NCI-H526 (cell line): ENCODE results near the gene ZSCAN21.

ENCODE experiments used
- DNase-seq, 2 experiments: peaks; one replicate each; lab custom pipeline; 2025; lab: John Stamatoyannopoulos, UW

ZSCAN21 gene

GRCh38 chr7:100077205-100077604 is 27.6 kb downstream of the ZSCAN21 start:
- DNase-seq: no peak

DNA sequence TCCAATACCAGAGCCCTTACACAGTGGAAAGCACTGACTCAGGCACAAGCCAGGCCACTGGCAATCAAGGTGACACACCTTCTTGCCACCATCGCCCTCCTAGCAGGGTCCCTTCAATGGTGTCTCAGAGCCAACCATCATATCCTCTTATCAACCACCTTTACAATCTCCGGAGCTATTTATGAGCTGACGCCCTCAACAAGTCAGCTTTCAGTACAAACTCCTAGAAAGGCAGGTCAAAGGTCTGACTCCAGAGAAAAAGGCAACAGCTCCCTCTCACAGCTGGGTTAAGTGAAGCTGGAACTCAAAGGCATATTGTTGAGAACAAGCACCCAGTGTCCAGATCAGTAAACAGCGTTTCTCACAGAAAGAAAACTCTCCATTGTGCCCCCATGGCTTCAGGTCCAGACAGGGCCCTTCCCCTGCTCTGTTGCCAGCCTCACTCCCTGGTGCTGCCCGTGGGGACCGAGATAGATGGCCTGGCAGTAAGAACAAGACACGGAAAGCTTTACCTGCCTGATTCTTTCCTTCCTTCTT is 29.5 kb downstream of the ZSCAN21 start:
- no peak for DNase-seq

- DNase-seq: peak; percentile 16 to 43
Observed at GRCh38 chr7:100080907-100081534, 31.4 kb downstream of the ZSCAN21 start.

- DNase-seq: peak; percentile 98 to 99
Observed at GRCh38 chr7:100081535-100082102, 32.0 kb downstream of the ZSCAN21 start, which contains the start of gene ZNF3. TSS of gene ZNF3 (minus strand) at chr7:100081723. CDS start at chr7:100077357, 4,366 bp downstream.

GRCh38 chr7:100082978-100083377 is 33.4 kb downstream of the ZSCAN21 start:
- no peak for DNase-seq

- DNase-seq: no peak
Observed at GRCh38 chr7:100085515-100085914, 35.9 kb downstream of the ZSCAN21 start.

DNA sequence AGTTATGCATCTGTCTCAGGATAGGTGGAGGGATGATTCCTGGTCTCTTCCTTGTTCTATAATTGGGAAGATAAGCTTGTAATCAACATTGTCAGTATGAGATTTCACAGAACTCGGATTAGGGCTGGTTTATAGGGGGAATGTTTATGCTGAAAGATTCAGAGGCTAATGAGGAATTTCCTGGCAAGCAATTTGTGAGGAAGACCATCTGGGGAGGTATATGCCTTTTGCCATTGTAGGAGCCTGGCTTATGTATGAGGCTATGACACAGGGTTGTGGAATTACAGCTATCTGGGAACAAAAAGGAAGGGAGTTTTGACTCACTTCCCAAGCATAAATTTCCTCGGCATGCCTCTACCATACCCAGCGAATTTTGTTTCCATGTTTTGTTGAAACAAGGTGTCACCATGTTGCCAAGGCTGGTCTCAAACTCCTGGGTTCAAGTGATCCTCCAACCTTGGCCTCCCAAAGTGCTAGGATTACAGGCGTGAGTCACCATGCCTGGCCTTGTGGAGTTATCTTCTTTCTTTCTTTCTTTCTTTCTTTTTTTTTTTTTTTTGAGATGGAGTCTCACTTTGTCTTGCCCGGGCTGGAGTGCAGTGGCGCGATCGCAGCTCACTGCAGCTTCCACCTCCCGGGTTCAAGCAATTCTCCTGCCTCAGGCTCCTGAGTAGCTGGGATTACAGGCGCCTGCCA is 37.6 kb downstream of the ZSCAN21 start:
- no peak for DNase-seq

DNA sequence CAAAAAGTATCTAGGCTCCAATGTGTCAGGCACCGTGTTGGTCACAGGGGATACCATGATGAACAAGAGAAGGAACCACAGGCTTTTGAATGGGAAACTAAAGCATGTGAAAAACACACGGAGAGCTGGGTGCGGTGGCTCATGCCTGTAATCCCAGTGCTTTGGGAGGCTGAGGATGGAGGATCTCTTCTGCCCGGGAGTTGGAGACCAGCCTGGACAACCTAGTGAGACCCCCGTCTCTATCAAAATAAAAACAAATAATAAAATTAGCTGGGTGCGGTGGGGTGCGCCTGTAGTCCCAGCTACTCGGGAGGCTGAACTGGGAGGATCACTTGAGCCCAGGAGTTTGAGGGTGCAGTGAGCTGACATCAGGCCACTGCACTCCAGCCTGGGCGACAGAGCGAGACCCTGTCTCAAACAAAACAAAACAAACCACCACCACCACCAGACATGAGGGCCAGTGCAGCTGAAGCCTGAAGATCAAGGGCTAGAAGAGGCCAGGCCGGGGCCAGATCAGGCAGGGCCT is 38.6 kb downstream of the ZSCAN21 start:
- DNase-seq: no peak

DNA sequence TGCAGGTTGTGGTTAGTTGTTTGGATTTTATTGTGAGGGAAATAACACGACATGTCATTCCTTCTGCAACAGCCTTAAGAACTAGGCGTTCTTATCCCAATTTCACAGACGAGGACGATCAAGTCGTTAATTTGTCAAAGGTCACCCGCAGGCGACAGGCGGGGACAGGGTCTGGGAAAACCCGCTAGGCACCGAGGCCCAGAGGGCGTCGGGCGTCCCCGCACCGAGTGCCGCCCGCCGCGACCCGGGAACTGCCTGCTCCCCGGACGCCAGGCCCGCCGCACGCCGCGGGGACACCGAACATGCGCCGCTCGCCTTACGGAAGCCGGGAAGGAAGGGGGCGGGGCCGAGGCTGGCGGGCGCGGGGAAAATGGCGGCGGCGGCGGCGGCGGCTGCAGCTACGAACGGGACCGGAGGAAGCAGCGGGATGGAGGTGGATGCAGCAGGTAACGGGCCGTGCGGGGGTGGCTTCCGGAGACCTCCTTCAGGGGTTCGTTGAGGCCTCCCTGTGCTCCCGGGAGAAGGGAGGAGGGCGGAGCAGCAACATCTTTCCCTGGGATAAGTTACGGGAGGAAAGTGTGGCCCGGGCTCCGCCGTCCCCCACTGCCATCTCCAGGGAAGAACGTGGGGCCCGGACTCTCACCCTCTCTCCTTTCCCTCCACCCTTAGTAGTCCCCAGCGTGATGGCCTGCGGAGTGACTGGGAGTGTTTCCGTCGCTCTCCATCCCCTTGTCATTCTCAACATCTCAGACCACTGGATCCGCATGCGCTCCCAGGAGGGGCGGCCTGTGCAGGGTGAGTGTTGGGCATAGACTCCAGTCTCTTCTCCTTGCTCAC is 39.3 kb downstream of the ZSCAN21 start, which contains the start of gene COPS6:
Gene COPS6 (plus strand): TSS at position 349 of the 837 bp plus-strand sequence. CDS start 22 bp downstream, at position 371.
- peak; percentile 45 to 91 for DNase-seq

GRCh38 chr7:100089458-100090196 is 40.1 kb downstream of the ZSCAN21 start:
- DNase-seq: no peak

DNA sequence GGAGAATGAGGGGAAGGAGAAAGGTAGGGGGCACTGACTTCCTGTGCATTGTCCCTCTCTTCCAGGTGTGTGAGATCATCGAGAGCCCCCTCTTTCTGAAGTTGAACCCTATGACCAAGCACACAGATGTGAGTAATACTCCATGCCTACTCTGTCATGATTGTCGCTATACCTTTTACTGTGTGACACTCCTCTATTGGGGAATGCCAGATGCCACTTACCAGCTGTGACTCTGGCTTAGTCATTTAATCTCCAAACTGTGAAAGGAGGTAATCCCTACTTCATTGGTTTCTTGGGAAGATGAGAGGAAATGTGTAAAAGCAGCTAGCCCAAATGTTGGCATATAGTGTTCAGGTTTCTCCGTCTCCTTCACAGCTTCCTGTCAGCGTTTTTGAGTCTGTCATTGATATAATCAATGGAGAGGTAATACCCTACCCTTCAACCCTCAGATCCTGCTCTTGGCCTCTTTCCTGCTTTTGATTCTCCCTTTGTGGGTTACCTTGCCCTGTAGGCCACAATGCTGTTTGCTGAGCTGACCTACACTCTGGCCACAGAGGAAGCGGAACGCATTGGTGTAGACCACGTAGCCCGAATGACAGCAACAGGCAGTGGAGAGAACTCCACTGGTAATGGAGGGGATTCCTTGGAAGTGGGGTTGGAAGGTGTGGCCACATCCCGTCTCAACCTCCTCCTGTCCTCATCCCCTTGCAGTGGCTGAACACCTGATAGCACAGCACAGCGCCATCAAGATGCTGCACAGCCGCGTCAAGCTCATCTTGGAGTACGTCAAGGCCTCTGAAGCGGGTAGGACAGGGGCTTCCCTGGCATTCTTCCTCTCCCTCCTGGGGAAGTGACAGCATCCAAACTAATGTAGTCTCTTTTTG is 41.2 kb downstream of the ZSCAN21 start:
- DNase-seq: peak in 1 of 2 experiments; percentile 44

GRCh38 chr7:100091411-100092181 is 42.0 kb downstream of the ZSCAN21 start:
- DNase-seq: peak; percentile 33 to 58

- DNase-seq: no peak
Observed at GRCh38 chr7:100093054-100093453, 43.5 kb downstream of the ZSCAN21 start.

GRCh38 chr7:100093498-100093897 is 43.9 kb downstream of the ZSCAN21 start:
- no peak for DNase-seq

DNA sequence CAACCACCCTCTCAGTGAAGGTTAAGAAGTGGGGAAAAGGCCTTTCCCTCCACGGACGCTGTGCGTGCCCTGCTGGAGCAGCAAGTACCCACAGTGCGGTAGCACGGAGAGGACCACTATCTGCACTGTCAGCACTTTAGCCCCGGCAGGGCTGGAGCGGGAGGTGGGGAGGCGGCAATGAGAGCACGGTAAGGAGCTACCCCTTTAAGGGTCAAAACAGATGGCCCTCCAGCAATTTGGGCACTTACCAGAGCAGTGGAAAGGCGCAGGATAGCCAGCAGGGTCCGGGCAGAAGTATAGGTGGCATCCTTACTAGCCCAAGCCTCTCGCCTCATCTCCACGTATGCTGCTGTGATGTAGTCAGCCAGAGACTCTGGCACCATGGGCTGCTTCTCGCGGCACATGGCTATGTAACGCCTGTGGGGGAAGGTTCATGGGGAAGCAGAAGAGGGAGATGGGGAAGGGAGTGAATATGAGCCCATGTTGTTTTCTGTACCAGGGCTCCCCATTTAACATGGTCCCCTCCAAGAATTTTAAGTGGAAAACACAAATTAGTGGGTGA is 44.4 kb downstream of the ZSCAN21 start:
- DNase-seq: no peak

- no peak for DNase-seq
Observed at GRCh38 chr7:100095289-100095688, 45.7 kb downstream of the ZSCAN21 start.

DNA sequence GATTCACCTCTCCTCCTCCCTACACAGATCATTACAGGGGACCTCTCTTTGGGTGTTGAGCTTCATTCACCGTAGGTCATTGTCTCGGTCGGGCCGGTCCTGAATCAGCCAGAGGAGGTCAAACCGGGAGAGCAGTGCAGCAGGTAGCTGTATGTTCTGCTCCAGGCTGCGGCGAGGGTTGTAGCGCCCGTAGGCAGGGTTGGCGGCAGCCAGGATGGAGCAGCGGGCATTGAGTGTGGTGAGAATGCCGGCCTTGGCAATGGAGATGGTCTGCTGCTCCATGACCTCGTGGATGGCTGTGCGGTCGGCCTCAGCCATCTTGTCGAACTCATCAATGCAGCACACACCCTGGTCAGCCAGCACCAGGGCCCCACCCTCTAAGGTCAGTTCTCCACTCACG is 46.1 kb downstream of the ZSCAN21 start:
- DNase-seq: no peak

GRCh38 chr7:100098913-100099312 is 49.3 kb downstream of the ZSCAN21 start:
- DNase-seq: no peak

GRCh38 chr7:100099452-100099851 is 49.9 kb downstream of the ZSCAN21 start:
- DNase-seq: no peak
